Measurements from ENCODE around the gene HIVEP1. TPM values are rescaled to one million over a fixed set of nuclear protein-coding genes. Genes with fewer than 3 reads are reported as not detected.

HIVEP1 gene
- total RNA-seq, 1 experiment from 2014 or later, result 24.3 TPM

DNA sequence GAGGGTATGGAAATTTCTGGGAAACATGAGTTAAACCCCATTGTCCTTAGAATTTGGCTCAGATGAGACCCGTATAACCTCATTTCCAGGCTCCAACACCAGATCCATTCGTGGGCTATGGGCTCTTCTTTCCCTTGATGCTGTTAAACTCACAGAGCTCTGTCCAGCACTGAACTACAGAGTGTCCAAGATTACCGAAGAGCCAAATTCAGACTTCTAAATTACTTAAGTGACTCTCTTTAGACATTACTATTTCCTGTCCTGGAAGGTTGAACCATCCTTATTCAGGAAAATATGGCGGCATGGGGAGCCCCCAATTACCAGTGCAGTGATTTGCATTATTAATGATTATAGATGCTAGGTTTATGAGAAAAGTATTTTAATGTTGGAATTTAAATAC lies 153.2 kb downstream of the HIVEP1 start:
- no peaks in the 10 kb centered on the region for H3K27me3 Mint-ChIP-seq (ENCODE audit: low read depth)
- H3K4me1 Mint-ChIP-seq, result peaks cover 4% of the 10 kb centered on the region
- no peak for ATAC-seq
- ChIA-PET POLR2A (no interaction called here), CTCF (interaction anchor here (1.4 kb wide), 1 partner anchor 124 kb away, joined by 5 read pairs; no protein-coding TSS in a partner anchor)
- H3K9me3 Mint-ChIP-seq, result no peaks in the 10 kb centered on the region
- no peak overlapping the region for H3K27ac Mint-ChIP-seq
- H3K36me3 Mint-ChIP-seq, result peaks cover 33% of the 10 kb centered on the region
- no peak for DNase-seq (ENCODE audit: low spot score)
- no peak overlapping the region for H3K4me3 Mint-ChIP-seq
- TF ChIP-seq ZNF396 (CRISPR knock-in tag; IDR thresholded peaks at IDR 0.05; ENCODE audit: borderline replicate concordance) (no peak), ZNF512 (CRISPR knock-in tag; IDR thresholded peaks at IDR 0.05; ENCODE audit: borderline replicate concordance) (no peak), MXD4 (CRISPR knock-in tag; IDR thresholded peaks at IDR 0.05; ENCODE audit: borderline replicate concordance) (no peak), NFATC4 (CRISPR knock-in tag; IDR thresholded peaks at IDR 0.05) (no peak)
- TF ChIP-seq, protein P1, sequence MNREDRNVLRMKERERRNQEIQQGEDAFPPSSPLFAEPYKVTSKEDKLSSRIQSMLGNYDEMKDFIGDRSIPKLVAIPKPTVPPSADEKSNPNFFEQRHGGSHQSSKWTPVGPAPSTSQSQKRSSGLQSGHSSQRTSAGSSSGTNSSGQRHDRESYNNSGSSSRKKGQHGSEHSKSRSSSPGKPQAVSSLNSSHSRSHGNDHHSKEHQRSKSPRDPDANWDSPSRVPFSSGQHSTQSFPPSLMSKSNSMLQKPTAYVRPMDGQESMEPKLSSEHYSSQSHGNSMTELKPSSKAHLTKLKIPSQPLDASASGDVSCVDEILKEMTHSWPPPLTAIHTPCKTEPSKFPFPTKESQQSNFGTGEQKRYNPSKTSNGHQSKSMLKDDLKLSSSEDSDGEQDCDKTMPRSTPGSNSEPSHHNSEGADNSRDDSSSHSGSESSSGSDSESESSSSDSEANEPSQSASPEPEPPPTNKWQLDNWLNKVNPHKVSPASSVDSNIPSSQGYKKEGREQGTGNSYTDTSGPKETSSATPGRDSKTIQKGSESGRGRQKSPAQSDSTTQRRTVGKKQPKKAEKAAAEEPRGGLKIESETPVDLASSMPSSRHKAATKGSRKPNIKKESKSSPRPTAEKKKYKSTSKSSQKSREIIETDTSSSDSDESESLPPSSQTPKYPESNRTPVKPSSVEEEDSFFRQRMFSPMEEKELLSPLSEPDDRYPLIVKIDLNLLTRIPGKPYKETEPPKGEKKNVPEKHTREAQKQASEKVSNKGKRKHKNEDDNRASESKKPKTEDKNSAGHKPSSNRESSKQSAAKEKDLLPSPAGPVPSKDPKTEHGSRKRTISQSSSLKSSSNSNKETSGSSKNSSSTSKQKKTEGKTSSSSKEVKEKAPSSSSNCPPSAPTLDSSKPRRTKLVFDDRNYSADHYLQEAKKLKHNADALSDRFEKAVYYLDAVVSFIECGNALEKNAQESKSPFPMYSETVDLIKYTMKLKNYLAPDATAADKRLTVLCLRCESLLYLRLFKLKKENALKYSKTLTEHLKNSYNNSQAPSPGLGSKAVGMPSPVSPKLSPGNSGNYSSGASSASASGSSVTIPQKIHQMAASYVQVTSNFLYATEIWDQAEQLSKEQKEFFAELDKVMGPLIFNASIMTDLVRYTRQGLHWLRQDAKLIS (CRISPR knock-in tag; IDR thresholded peaks at IDR 0.05; ENCODE audit: borderline replicate concordance), result no peak

GRCh38 chr6:12165722-12166280 lies 153.7 kb downstream of the HIVEP1 start:
- no peak overlapping the region for H3K27ac Mint-ChIP-seq
- ChIA-PET CTCF (interaction anchor here (1.4 kb wide), 1 partner anchor 124 kb away, joined by 5 read pairs; no protein-coding TSS in a partner anchor), POLR2A (no interaction called here)
- ATAC-seq (no peak), DNase-seq (ENCODE audit: low spot score) (no peak)
- H3K36me3 Mint-ChIP-seq, result peaks cover 33% of the 10 kb centered on the region
- H3K4me1 Mint-ChIP-seq, result peaks cover 9% of the 10 kb centered on the region
- H3K9me3 Mint-ChIP-seq, result no peaks in the 10 kb centered on the region
- H3K4me3 Mint-ChIP-seq, result no peak overlapping the region
- H3K27me3 Mint-ChIP-seq (ENCODE audit: low read depth), result no peaks in the 10 kb centered on the region
- TF ChIP-seq, protein P2, sequence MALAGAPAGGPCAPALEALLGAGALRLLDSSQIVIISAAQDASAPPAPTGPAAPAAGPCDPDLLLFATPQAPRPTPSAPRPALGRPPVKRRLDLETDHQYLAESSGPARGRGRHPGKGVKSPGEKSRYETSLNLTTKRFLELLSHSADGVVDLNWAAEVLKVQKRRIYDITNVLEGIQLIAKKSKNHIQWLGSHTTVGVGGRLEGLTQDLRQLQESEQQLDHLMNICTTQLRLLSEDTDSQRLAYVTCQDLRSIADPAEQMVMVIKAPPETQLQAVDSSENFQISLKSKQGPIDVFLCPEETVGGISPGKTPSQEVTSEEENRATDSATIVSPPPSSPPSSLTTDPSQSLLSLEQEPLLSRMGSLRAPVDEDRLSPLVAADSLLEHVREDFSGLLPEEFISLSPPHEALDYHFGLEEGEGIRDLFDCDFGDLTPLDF (CRISPR knock-in tag; IDR thresholded peaks at IDR 0.05), result no peak
- TF ChIP-seq E2F5 (CRISPR knock-in tag; IDR thresholded peaks at IDR 0.05), result no peak
- no peak for TF ChIP-seq IRF2 (CRISPR knock-in tag; IDR thresholded peaks at IDR 0.05; ENCODE audit: borderline replicate concordance, low read depth)
- no peak for TF ChIP-seq KAT7 (CRISPR knock-in tag; IDR thresholded peaks at IDR 0.05; ENCODE audit: borderline replicate concordance)
- TF ChIP-seq ELF4 (CRISPR knock-in tag; IDR thresholded peaks at IDR 0.05; ENCODE audit: low read depth), result no peak
- no peak for TF ChIP-seq ZNF219 (CRISPR knock-in tag; IDR thresholded peaks at IDR 0.05; ENCODE audit: borderline replicate concordance)
- TF ChIP-seq ZSCAN18 (CRISPR knock-in tag; IDR thresholded peaks at IDR 0.05), result no peak
- TF ChIP-seq, protein P3, sequence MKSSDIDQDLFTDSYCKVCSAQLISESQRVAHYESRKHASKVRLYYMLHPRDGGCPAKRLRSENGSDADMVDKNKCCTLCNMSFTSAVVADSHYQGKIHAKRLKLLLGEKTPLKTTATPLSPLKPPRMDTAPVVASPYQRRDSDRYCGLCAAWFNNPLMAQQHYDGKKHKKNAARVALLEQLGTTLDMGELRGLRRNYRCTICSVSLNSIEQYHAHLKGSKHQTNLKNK (CRISPR knock-in tag; IDR thresholded peaks at IDR 0.05), result no peak
- no peak for TF ChIP-seq ZNF423 (CRISPR knock-in tag; IDR thresholded peaks at IDR 0.05)
- no peak for TF ChIP-seq GABPB1 (CRISPR knock-in tag; IDR thresholded peaks at IDR 0.05)
- no peak for TF ChIP-seq GRHL2 (CRISPR knock-in tag; IDR thresholded peaks at IDR 0.05; ENCODE audit: insufficient replicate concordance, severe bottlenecking)
- TF ChIP-seq MYBL2 (CRISPR knock-in tag; IDR thresholded peaks at IDR 0.05), result no peak
- no peak for TF ChIP-seq ZNF263 (CRISPR knock-in tag; IDR thresholded peaks at IDR 0.05; ENCODE audit: low read depth)
- TF ChIP-seq ETV6 (CRISPR knock-in tag; IDR thresholded peaks at IDR 0.05), result no peak
- TF ChIP-seq, protein P1 (CRISPR knock-in tag; IDR thresholded peaks at IDR 0.05; ENCODE audit: borderline replicate concordance), result no peak
- no peak for TF ChIP-seq SMAD4 (CRISPR knock-in tag; IDR thresholded peaks at IDR 0.05)
- no peak for TF ChIP-seq FOXP1 (CRISPR knock-in tag; IDR thresholded peaks at IDR 0.05; ENCODE audit: borderline replicate concordance)
- TF ChIP-seq CBFB (CRISPR knock-in tag; IDR thresholded peaks at IDR 0.05; ENCODE audit: low read depth), result no peak

Measured in WTC11 (cell line).